ENCODE measurements around the gene TNFRSF8. TPM values are rescaled to one million over a fixed set of nuclear protein-coding genes. Genes with fewer than 3 reads are reported as not detected.
A peak's percentile ranks its signal among the peaks of the same experiment; 100 is the strongest.

The TNFRSF8 gene
- total RNA-seq, 1 experiment from 2014 or later, result 2.9 TPM

DNA sequence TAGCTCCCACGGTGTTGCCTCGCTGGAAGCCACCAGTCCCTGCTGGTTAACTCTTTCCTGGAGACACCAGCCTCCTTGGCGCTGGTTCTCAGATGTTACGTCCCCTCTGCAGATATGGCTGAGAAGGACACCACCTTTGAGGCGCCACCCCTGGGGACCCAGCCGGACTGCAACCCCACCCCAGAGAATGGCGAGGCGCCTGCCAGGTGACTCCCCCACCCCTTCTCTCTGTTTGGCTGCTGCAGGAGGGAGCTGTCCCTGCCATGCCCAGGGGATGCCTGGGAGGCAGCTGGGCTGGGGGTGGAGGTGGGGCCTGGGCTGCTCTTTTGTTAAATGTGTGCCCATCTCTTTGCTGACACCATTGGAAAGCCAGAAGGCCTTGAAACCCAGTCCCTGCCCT, 60.1 kb downstream of the TNFRSF8 start:
- H3K56ac ChIP-seq (ENCODE audit: insufficient read length, low read depth, low read length), result no peak overlapping the region
- H3K27me3 Mint-ChIP-seq (ENCODE audit: low read depth), result no peaks in the 10 kb centered on the region
- TF ChIP-seq CTCF (conservative IDR thresholded peaks at IDR 0.05), result no peak

More for the DNA sequence above, 60.1 kb downstream of the TNFRSF8 start:
- Histone ChIP-seq H2BK120ac (ENCODE audit: low read depth, low read length, poor library complexity, severe bottlenecking) (no peak overlapping the region), H3K23me2 (ENCODE audit: insufficient read length, low read depth, low read length, poor library complexity, severe bottlenecking) (no peaks in the 10 kb centered on the region), H3K9me3 (ENCODE audit: control insufficient read depth, low read depth, low read length) (no peaks in the 10 kb centered on the region), H3K4me1 (ENCODE audit: insufficient read depth, low read length) (no peaks in the 10 kb centered on the region), H3K9ac (ENCODE audit: extremely low read depth, insufficient read length, low read length) (no peak overlapping the region), H3K27me3 (ENCODE audit: insufficient read depth, low read length) (no peaks in the 10 kb centered on the region), H3K18ac (ENCODE audit: insufficient read length, low read depth, low read length) (no peak overlapping the region), H3K14ac (ENCODE audit: insufficient read depth, low read length) (no peak overlapping the region), H3K79me2 (ENCODE audit: insufficient read depth, low read length) (no peaks in the 10 kb centered on the region), H4K91ac (ENCODE audit: insufficient read length, low read depth, low read length) (no peak overlapping the region), H2BK5ac (ENCODE audit: insufficient read length, low read length) (no peak overlapping the region), H2BK15ac (ENCODE audit: low read depth, low read length) (no peak overlapping the region), H3K23ac (ENCODE audit: insufficient read length, low read depth, low read length) (no peak overlapping the region), H2AFZ (ENCODE audit: low read length) (no peak overlapping the region), H2BK20ac (ENCODE audit: low read depth, low read length, poor library complexity, severe bottlenecking) (no peak overlapping the region), H4K5ac (ENCODE audit: insufficient read length, low read depth, low read length) (no peak overlapping the region), H3K4ac (ENCODE audit: low read depth, low read length) (no peak overlapping the region), H3K79me1 (ENCODE audit: insufficient read depth, low read depth, low read length, poor library complexity, severe bottlenecking) (no peaks in the 10 kb centered on the region), H2AK5ac (ENCODE audit: insufficient read length, low read length) (no peak overlapping the region), H3T11ph (ENCODE audit: low read length) (no peak overlapping the region), H4K8ac (replicated peaks; ENCODE audit: insufficient read length, low read depth, low read length) (no peak overlapping the region), H2BK12ac (ENCODE audit: insufficient read length, low read depth, low read length) (no peak overlapping the region), H3K27ac (ENCODE audit: insufficient read length, low read depth, low read length) (no peak overlapping the region), H4K20me1 (ENCODE audit: control insufficient read depth, insufficient read depth, insufficient read length) (no peaks in the 10 kb centered on the region), H3K4me2 (ENCODE audit: insufficient read depth, insufficient read length, low read length) (no peak overlapping the region)
- no peak for DNase-seq
- H3K4me1 Mint-ChIP-seq, result peaks cover 0 to 2% of the 10 kb centered on the region in 2 experiments; a peak in 1 of 4 replicates
- no peaks in the 10 kb centered on the region for H3K9me3 Mint-ChIP-seq
- WGBS (ENCODE audit: extremely low coverage, insufficient read length, low lambda C conversion rate), result no CpG with 5 or more reads among the region's 8 CpGs
- H3K36me3 Mint-ChIP-seq (ENCODE audit: insufficient read depth in 1 of 3, low read depth in 3 of 3), result peaks cover 0 to 7% (median 4%) of the 10 kb centered on the region in 3 experiments; a peak in 4 of 7 replicates
- H3K27ac Mint-ChIP-seq, result peak overlapping the region in 1 of 3 experiments; percentile 21; a peak in 1 of 7 replicates
- H3K4me3 Mint-ChIP-seq, result no peak overlapping the region
